K562 (cell line): Measurements from ENCODE around the gene CHAC1. TPM values are rescaled to one million over a fixed set of nuclear protein-coding genes. Genes with fewer than 3 reads are reported as not detected.

ENCODE experiments used
- EP400 ChIP-seq: fragments of 450-650 bp; IDR thresholded peaks from 2 replicates; pipeline ENCODE4 v1.6.1; 2017; ENCODE audit warnings: antibody characterized with exemption, mild to moderate bottlenecking, moderate library complexity
- FOXJ3 ChIP-seq: sonication (generic); formaldehyde crosslinking; IDR thresholded peaks from 2 replicates; pipeline ENCODE4 v1.4.0; 2020; ENCODE audit warnings: mild to moderate bottlenecking, missing genetic modification reagents
- FOXP1 ChIP-seq: sonication (generic); formaldehyde crosslinking; IDR thresholded peaks from 2 replicates; pipeline ENCODE4 v1.8.0; 2022; ENCODE audit warnings: mild to moderate bottlenecking, missing genetic modification reagents
- MAFG ChIP-seq: fragments of 450-650 bp; conservative IDR thresholded peaks from 2 replicates; pipeline ENCODE4 v1.6.1; 2016; ENCODE audit warnings: missing genetic modification characterization, missing compliant biosample characterization
- MBD2 ChIP-seq: sonication (generic); IDR thresholded peaks from 2 replicates; pipeline ENCODE4 v1.6.1; 2016; ENCODE audit warnings: low read depth, borderline replicate concordance
- MTA2 ChIP-seq: fragments of 450-650 bp; IDR thresholded peaks from 2 replicates; pipeline ENCODE4 v1.6.1; 2016; ENCODE audit warnings: low read depth
- MXI1 ChIP-seq: IDR thresholded peaks from 2 replicates; pipeline ENCODE4 v1.6.1; 2011; ENCODE audit warnings: low read depth, mild to moderate bottlenecking, improper control_type of control experiment, low read length
- NFE2 ChIP-seq: IDR thresholded peaks from 2 replicates; pipeline ENCODE4 v1.6.1; 2014; ENCODE audit warnings: antibody characterized with exemption, low read depth
- POLR2H ChIP-seq: IDR thresholded peaks from 2 replicates; pipeline ENCODE4 v1.6.1; 2016; ENCODE audit warnings: missing genetic modification characterization, low read depth, mild to moderate bottlenecking, control low read depth, missing compliant biosample characterization, moderate library complexity
- RNF2 ChIP-seq: sonication (generic); IDR thresholded peaks from 2 replicates; pipeline ENCODE4 v1.6.1; 2016
- ZNF133 ChIP-seq: fragments of 250-450 bp; sonication (Bioruptor Pico); IDR thresholded peaks from 2 replicates; pipeline ENCODE4 v1.4.0; 2020; ENCODE audit warnings: mild to moderate bottlenecking
- ZNF197 ChIP-seq: fragments of 200-800 bp; sonication (Bioruptor generic); IDR thresholded peaks from 2 replicates; pipeline ENCODE4 v1.6.1; 2016; ENCODE audit warnings: low read depth, missing genetic modification characterization, missing compliant biosample characterization
- ZNF436 ChIP-seq: fragments of 250-450, 450-650 bp; sonication (Bioruptor Pico); formaldehyde crosslinking; IDR thresholded peaks from 2 replicates; pipeline ENCODE4 v1.7.0; 2020; ENCODE audit warnings: mild to moderate bottlenecking
- ZNF780A ChIP-seq: fragments of 250-450 bp; sonication (Bioruptor Pico); IDR thresholded peaks from 2 replicates; pipeline ENCODE4 v1.5.0; 2021; ENCODE audit warnings: mild to moderate bottlenecking
- ZSCAN29 ChIP-seq: fragments of 450-650 bp; IDR thresholded peaks from 2 replicates; pipeline ENCODE4 v1.6.1; 2017
- polyA plus RNA-seq, 8 experiments: library from polyadenylated mRNA; depleted of rRNA in 4 of 8; stranded (reverse) in 5 of 8; unstranded in 3 of 8; fragments of >200 nt; fragmentation: Nextera tagmentation in 2 of 8; fragmentation: Illumina TruSeq in 1 of 8; extraction: Ambion mirVana in 2 of 8; extraction: Trizol in 1 of 8; gene quantifications; 2 replicates each; pipeline versions ENCODE4 v1.2.1 to v1.2.3, GENCODE V29; 2011 to 2014; ENCODE audit warnings: inconsistent platforms in 1 of 8, missing spikeins in 1 of 8
- total RNA-seq, 7 experiments: library from RNA; depleted of rRNA in 6 of 7; stranded (reverse); fragments of >200 nt in 6 of 7; fragmentation: Illumina TruSeq in 2 of 7; extraction: Trizol in 2 of 7; gene quantifications; 2 replicates each; pipeline versions ENCODE4 v1.2.1 to v1.2.3, GENCODE V29; 2011 to 2021; ENCODE audit warnings: low replicate concordance in 1 of 7
- TF ChIP-seq, protein P1 (sequence below): fragments of 200-800 bp; sonication (Bioruptor generic); IDR thresholded peaks from 2 replicates; pipeline ENCODE4 v1.6.1; 2017; ENCODE audit warnings: missing genetic modification characterization, missing compliant biosample characterization
- TF ChIP-seq, protein P2 (sequence below): IDR thresholded peaks from 2 replicates; pipeline ENCODE4 v1.6.1; 2011; ENCODE audit warnings: borderline replicate concordance, low read depth, mild to moderate bottlenecking, moderate library complexity, low read length; ENCODE audit not compliant: insufficient read depth, poor library complexity, severe bottlenecking
- TF ChIP-seq, protein P3 (sequence below): IDR thresholded peaks from 2 replicates; pipeline ENCODE4 v1.6.1; 2014; ENCODE audit warnings: antibody characterized with exemption
- TF ChIP-seq, protein P4 (sequence below), 2 experiments: fragments of 450-650 bp; IDR thresholded peaks; 2 replicates each; pipeline ENCODE4 v1.6.1; 2018; ENCODE audit warnings: mild to moderate bottlenecking in 2 of 2, low read depth in 1 of 2; ENCODE audit not compliant: partially characterized antibody in 2 of 2

Gene CHAC1
- total and polyA plus RNA-seq, 9 of the 15 experiments (the other 6 are each of a cell fraction or from before 2014, with no cell fraction given): 0.47 to 39.0 (median 7.5) TPM

DNA sequence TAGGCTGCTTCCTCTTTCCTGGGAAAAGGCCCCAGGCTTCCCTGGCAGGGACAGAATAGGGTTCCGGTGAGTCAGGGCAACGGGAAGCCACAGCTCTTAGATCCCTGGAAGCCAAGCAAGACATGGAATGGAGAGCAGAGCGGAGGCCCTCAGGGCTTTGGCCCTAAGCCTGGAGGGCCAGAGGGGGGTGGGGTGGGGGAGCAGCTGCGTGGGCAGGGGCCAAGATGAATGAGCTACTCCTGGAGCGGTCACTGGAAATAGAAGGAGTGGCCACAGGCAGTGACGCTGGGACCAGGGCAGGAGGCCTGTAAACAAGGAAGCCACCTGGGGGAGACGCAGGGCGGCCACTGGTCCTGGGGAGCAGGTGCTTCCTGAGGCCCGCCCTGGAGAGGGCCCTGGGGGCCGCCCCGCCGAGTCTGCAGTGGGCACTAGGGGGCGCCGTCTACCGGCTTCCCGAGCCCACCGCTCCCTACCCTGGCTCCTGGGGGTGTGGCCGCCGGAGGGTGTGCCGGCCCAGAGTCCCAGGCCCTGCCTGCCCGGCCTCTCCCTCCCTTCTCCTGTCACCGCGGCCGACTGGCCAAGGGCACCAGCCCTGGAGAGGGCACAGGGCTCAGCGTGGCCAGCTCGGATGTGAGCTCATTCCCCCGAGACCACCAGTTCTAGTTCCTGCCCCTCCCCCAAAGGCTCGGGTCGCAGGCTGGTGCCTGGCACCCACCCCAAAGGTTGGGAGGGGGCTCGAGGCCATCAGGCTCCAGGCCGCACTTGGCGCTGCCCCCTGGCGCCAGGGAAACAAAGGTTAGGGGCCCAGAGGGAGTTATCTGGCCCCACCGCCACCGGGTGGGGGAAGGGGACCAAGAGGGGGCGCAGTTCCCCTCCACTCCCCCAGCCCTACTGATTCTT lies 46.9 kb upstream of the CHAC1 start (continued):
- TF ChIP-seq, protein P1, sequence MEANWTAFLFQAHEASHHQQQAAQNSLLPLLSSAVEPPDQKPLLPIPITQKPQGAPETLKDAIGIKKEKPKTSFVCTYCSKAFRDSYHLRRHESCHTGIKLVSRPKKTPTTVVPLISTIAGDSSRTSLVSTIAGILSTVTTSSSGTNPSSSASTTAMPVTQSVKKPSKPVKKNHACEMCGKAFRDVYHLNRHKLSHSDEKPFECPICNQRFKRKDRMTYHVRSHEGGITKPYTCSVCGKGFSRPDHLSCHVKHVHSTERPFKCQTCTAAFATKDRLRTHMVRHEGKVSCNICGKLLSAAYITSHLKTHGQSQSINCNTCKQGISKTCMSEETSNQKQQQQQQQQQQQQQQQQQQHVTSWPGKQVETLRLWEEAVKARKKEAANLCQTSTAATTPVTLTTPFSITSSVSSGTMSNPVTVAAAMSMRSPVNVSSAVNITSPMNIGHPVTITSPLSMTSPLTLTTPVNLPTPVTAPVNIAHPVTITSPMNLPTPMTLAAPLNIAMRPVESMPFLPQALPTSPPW (CRISPR knock-in tag): peak; percentile 63
- TF ChIP-seq RNF2: 0 out of 2 replicates have a peak, but pooled peaks have one; percentile 13
- no peak for TF ChIP-seq FOXJ3 (CRISPR knock-in tag)
- TF ChIP-seq NFE2: no peak
- no peak for TF ChIP-seq MBD2
- TF ChIP-seq MTA2: no peak
- TF ChIP-seq MAFG (tag): no peak
- TF ChIP-seq ZSCAN29: no peak
- TF ChIP-seq, protein P2, sequence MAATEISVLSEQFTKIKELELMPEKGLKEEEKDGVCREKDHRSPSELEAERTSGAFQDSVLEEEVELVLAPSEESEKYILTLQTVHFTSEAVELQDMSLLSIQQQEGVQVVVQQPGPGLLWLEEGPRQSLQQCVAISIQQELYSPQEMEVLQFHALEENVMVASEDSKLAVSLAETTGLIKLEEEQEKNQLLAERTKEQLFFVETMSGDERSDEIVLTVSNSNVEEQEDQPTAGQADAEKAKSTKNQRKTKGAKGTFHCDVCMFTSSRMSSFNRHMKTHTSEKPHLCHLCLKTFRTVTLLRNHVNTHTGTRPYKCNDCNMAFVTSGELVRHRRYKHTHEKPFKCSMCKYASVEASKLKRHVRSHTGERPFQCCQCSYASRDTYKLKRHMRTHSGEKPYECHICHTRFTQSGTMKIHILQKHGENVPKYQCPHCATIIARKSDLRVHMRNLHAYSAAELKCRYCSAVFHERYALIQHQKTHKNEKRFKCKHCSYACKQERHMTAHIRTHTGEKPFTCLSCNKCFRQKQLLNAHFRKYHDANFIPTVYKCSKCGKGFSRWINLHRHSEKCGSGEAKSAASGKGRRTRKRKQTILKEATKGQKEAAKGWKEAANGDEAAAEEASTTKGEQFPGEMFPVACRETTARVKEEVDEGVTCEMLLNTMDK: peak; percentile 78
- 0 out of 2 replicates have a peak, but pooled peaks have one; percentile 36 for TF ChIP-seq FOXP1 (CRISPR knock-in tag)
- TF ChIP-seq MXI1: no peak
- no peak for TF ChIP-seq ZNF197 (CRISPR knock-in tag)
- TF ChIP-seq POLR2H: no peak
- no peak for TF ChIP-seq EP400
- TF ChIP-seq ZNF133 (CRISPR knock-in tag): no peak
- TF ChIP-seq ZNF436 (CRISPR knock-in tag): no peak
- TF ChIP-seq, protein P3, sequence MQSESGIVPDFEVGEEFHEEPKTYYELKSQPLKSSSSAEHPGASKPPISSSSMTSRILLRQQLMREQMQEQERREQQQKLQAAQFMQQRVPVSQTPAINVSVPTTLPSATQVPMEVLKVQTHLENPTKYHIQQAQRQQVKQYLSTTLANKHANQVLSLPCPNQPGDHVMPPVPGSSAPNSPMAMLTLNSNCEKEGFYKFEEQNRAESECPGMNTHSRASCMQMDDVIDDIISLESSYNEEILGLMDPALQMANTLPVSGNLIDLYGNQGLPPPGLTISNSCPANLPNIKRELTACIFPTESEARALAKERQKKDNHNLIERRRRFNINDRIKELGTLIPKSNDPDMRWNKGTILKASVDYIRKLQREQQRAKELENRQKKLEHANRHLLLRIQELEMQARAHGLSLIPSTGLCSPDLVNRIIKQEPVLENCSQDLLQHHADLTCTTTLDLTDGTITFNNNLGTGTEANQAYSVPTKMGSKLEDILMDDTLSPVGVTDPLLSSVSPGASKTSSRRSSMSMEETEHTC: no peak
- TF ChIP-seq, protein P4, sequence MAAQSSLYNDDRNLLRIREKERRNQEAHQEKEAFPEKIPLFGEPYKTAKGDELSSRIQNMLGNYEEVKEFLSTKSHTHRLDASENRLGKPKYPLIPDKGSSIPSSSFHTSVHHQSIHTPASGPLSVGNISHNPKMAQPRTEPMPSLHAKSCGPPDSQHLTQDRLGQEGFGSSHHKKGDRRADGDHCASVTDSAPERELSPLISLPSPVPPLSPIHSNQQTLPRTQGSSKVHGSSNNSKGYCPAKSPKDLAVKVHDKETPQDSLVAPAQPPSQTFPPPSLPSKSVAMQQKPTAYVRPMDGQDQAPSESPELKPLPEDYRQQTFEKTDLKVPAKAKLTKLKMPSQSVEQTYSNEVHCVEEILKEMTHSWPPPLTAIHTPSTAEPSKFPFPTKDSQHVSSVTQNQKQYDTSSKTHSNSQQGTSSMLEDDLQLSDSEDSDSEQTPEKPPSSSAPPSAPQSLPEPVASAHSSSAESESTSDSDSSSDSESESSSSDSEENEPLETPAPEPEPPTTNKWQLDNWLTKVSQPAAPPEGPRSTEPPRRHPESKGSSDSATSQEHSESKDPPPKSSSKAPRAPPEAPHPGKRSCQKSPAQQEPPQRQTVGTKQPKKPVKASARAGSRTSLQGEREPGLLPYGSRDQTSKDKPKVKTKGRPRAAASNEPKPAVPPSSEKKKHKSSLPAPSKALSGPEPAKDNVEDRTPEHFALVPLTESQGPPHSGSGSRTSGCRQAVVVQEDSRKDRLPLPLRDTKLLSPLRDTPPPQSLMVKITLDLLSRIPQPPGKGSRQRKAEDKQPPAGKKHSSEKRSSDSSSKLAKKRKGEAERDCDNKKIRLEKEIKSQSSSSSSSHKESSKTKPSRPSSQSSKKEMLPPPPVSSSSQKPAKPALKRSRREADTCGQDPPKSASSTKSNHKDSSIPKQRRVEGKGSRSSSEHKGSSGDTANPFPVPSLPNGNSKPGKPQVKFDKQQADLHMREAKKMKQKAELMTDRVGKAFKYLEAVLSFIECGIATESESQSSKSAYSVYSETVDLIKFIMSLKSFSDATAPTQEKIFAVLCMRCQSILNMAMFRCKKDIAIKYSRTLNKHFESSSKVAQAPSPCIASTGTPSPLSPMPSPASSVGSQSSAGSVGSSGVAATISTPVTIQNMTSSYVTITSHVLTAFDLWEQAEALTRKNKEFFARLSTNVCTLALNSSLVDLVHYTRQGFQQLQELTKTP (IDR thresholded peaks at IDR 0.05; ENCODE audit: low read depth in 1 of 2, partially characterized antibody in 2 of 2): no peak
- TF ChIP-seq ZNF780A (CRISPR knock-in tag): no peak
